ENCODE results near the gene TIFAB. TPM values are rescaled to one million over a fixed set of nuclear protein-coding genes. Genes with fewer than 3 reads are reported as not detected.

Gene TIFAB
- total RNA-seq, 2 experiments from 2014 or later, result 0.11 TPM; not detected in 1

DNA sequence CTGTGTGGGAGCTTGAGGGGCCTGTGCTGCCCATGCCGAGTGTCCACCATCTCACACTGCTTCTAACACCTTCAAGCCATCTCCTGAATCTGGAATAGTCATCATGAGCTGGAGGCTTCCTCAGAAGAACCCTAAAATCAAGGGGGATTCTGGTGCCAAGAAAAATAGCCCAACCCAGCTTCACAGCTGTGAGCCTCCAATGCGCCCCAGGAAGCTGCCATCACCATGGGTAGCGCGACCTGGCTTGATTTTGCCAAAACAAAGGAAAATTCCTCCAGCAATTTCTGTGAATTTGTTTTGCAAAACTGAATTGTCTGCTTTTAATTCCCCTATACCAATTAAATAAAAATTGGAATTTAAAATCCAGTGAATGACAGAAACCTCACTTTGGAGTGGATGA is 6.2 kb upstream of the TIFAB start:
- intact Hi-C loops (cut with DNase I, micrococcal nuclease), result no loop called here
- no peaks in the 10 kb centered on the region for H3K36me3 ChIP-seq (ENCODE audit: insufficient read depth, low read length)
- peaks cover 0 to 7% of the 10 kb centered on the region in 2 experiments for H3K27me3 ChIP-seq (ENCODE audit: control insufficient read depth in 1 of 2, insufficient read depth in 2 of 2, low read length in 2 of 2)
- CTCF ChIA-PET, result interaction anchor here (1.1 kb wide), 1 partner anchor 94 kb away, joined by 3 read pairs; no protein-coding TSS in a partner anchor
- Mint-ChIP-seq H3K27me3 (peaks cover 44% of the 10 kb centered on the region), H3K9me3 (no peaks in the 10 kb centered on the region), H3K4me1 (ENCODE audit: low read depth) (peaks cover 5% of the 10 kb centered on the region), H3K4me3 (no peak overlapping the region), H3K27ac (no peak overlapping the region), H3K36me3 (ENCODE audit: low read depth) (no peaks in the 10 kb centered on the region)
- peaks cover 5% of the 10 kb centered on the region for H3K4me1 ChIP-seq (ENCODE audit: insufficient read depth, low read length)
- no peak overlapping the region for H3K4me3 ChIP-seq (ENCODE audit: low read length)
- POLR2A ChIA-PET, result no interaction called here
- TF ChIP-seq, protein P1, sequence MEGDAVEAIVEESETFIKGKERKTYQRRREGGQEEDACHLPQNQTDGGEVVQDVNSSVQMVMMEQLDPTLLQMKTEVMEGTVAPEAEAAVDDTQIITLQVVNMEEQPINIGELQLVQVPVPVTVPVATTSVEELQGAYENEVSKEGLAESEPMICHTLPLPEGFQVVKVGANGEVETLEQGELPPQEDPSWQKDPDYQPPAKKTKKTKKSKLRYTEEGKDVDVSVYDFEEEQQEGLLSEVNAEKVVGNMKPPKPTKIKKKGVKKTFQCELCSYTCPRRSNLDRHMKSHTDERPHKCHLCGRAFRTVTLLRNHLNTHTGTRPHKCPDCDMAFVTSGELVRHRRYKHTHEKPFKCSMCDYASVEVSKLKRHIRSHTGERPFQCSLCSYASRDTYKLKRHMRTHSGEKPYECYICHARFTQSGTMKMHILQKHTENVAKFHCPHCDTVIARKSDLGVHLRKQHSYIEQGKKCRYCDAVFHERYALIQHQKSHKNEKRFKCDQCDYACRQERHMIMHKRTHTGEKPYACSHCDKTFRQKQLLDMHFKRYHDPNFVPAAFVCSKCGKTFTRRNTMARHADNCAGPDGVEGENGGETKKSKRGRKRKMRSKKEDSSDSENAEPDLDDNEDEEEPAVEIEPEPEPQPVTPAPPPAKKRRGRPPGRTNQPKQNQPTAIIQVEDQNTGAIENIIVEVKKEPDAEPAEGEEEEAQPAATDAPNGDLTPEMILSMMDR (IDR thresholded peaks at IDR 0.05), result no peak
- no peak overlapping the region for H3K27ac ChIP-seq (ENCODE audit: low read depth in 1 of 2, low read length in 2 of 2)
- DNase-seq (no peak), ATAC-seq (ENCODE audit: poor library complexity) (no peak)
- no peaks in the 10 kb centered on the region for H3K9me3 ChIP-seq (ENCODE audit: control insufficient read depth in 1 of 2, insufficient read depth in 1 of 2, low read length in 2 of 2)

DNA sequence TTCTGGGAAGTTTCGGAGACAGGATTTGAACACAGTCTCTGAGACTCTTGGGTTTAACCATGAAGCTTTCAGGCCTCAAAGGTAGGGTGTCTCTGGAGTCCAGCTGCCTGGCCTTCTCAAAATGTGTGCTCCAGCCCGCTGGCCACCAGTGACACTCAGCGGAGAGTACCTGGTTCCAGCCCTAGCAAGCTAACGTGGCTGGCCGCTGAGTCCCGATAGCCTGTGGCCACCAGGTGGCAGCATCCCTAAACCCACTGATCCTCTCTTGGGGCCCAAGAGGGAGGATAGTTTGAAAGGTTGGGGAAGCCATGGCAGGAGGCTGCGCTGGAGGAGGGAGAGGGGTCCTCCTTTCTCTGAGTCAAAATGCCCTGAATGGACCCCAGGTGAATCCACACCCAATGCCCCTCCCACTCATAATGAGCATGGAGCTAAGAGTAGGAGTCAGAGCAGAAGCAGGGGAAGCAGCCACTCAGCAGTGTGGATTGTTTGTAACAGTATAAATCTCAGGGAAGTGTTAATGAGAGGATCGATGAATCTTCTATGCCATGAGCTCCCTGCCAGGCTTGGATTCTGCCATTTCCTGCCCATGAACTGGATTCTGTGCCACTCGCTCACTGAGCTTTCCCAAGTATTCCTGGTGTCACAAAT is 5.4 kb upstream of the TIFAB start:
- Mint-ChIP-seq H3K4me1 (ENCODE audit: low read depth) (peaks cover 5% of the 10 kb centered on the region), H3K9me3 (no peaks in the 10 kb centered on the region), H3K4me3 (no peak overlapping the region), H3K36me3 (ENCODE audit: low read depth) (no peaks in the 10 kb centered on the region), H3K27me3 (peaks cover 41% of the 10 kb centered on the region), H3K27ac (no peak overlapping the region)
- intact Hi-C loops (cut with DNase I, micrococcal nuclease), result no loop called here
- TF ChIP-seq, protein P1 (IDR thresholded peaks at IDR 0.05), result peak; percentile 80
- H3K27me3 ChIP-seq (ENCODE audit: control insufficient read depth in 1 of 2, insufficient read depth in 2 of 2, low read length in 2 of 2), result peaks cover 0 to 7% of the 10 kb centered on the region in 2 experiments
- ChIA-PET POLR2A (interaction anchor here (1.2 kb wide), 1 partner anchor 96 kb away, joined by 3 read pairs; no protein-coding TSS in a partner anchor), CTCF (interaction anchor here (1.1 to 1.3 kb wide), 2 partner anchors 31 to 94 kb away, joined by 3 to 4 read pairs; no protein-coding TSS in a partner anchor)
- DNase-seq (peak; percentile 22 to 71 (median 43)), ATAC-seq (ENCODE audit: poor library complexity) (peak; percentile 57)
- H3K27ac ChIP-seq (ENCODE audit: low read depth in 1 of 2, low read length in 2 of 2), result no peak overlapping the region
- H3K36me3 ChIP-seq (ENCODE audit: insufficient read depth, low read length), result no peaks in the 10 kb centered on the region
- no peaks in the 10 kb centered on the region for H3K9me3 ChIP-seq (ENCODE audit: control insufficient read depth in 1 of 2, insufficient read depth in 1 of 2, low read length in 2 of 2)
- no peak overlapping the region for H3K4me3 ChIP-seq (ENCODE audit: low read length)
- peaks cover 7% of the 10 kb centered on the region for H3K4me1 ChIP-seq (ENCODE audit: insufficient read depth, low read length)

DNA sequence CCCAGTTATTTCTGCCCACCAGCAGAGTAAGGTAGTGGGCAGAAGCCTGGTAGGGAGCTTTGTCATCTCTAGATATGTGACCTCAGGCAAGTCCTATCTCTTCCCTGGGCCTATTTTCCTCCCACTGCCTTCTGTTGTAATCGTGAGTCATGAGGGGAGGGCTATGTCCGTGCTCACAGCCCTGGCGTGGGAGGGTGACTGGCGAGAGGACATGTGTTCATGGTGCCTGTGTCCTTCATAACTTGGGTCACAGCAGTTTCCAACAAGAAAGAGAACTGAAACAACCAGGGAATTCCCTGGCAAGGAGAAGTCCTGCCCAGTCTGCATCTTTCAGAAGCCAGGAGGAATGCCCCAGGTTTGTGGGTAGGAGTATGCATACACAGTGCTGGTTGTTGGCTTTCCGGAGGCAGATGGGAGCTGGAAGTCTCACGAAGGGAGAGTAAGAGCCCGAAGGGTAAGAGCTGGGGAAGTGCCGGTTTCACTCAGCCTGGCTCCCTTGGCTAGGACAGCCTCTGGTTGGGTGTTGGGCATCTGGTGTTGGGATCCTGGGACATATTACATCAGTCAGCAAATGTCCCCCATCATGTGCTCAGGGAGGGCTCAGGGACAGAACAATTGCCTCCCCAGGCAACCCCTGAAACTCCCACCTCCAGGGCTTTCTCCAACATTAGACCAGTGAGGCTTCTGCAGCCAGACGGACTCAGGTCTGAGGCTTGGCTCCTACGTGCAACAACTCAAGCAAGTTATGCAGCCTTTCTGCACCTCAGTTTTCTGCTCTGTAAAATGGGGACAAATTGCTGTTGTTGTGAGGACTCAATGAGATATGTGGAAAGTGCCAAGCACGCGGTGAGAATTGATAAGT is 4.3 kb upstream of the TIFAB start:
- H3K9me3 Mint-ChIP-seq, result no peaks in the 10 kb centered on the region
- Histone ChIP-seq H3K27me3 (ENCODE audit: control insufficient read depth in 1 of 2, insufficient read depth in 2 of 2, low read length in 2 of 2) (peaks cover 0 to 7% of the 10 kb centered on the region in 2 experiments), H3K36me3 (ENCODE audit: insufficient read depth, low read length) (no peaks in the 10 kb centered on the region), H3K4me1 (ENCODE audit: insufficient read depth, low read length) (peaks cover 3% of the 10 kb centered on the region), H3K9me3 (ENCODE audit: control insufficient read depth in 1 of 2, insufficient read depth in 1 of 2, low read length in 2 of 2) (no peaks in the 10 kb centered on the region), H3K27ac (ENCODE audit: low read depth in 1 of 2, low read length in 2 of 2) (no peak overlapping the region), H3K4me3 (ENCODE audit: low read length) (no peak overlapping the region)
- ChIA-PET CTCF (interaction anchor here (1.3 kb wide), 1 partner anchor 30 kb away, joined by 4 read pairs; no protein-coding TSS in a partner anchor), POLR2A (no interaction called here)
- TF ChIP-seq, protein P1 (IDR thresholded peaks at IDR 0.05), result no peak
- ATAC-seq (ENCODE audit: poor library complexity), result no peak
- no peak overlapping the region for H3K27ac Mint-ChIP-seq
- no peaks in the 10 kb centered on the region for H3K4me1 Mint-ChIP-seq (ENCODE audit: low read depth)
- H3K36me3 Mint-ChIP-seq (ENCODE audit: low read depth), result no peaks in the 10 kb centered on the region
- DNase-seq, result peak in 2 of 14 experiments; percentile 74 to 81
- peaks cover 35% of the 10 kb centered on the region for H3K27me3 Mint-ChIP-seq
- no peak overlapping the region for H3K4me3 Mint-ChIP-seq
- intact Hi-C loops (cut with DNase I, micrococcal nuclease), result no loop called here
